K562 (cell line): ENCODE measurements around the gene SUMF1. TPM values are rescaled to one million over a fixed set of nuclear protein-coding genes. Genes with fewer than 3 reads are reported as not detected.
A peak's percentile ranks its signal among the peaks of the same experiment; 100 is the strongest.

Experiments used
- ATF7 ChIP-seq: fragments of 450-650 bp; IDR thresholded peaks from 2 replicates; pipeline ENCODE4 v1.7.1; 2014; ENCODE audit warnings: mild to moderate bottlenecking, moderate library complexity
- BRD9 ChIP-seq: fragments of 450-650 bp; IDR thresholded peaks from 2 replicates; pipeline ENCODE4 v1.6.1; 2018; ENCODE audit warnings: low read depth; ENCODE audit not compliant: partially characterized antibody
- CUX1 ChIP-seq: fragments of 200-800 bp; sonication (Bioruptor generic); IDR thresholded peaks from 2 replicates; pipeline ENCODE4 v1.6.1; 2016; ENCODE audit warnings: missing genetic modification characterization, missing compliant biosample characterization
- DPF2 ChIP-seq: fragments of 450-650 bp; IDR thresholded peaks from 2 replicates; pipeline ENCODE4 v1.6.1; 2016
- ELF4 ChIP-seq: fragments of 450-650 bp; formaldehyde crosslinking; IDR thresholded peaks from 2 replicates; pipeline ENCODE4 v1.4.0; 2022; ENCODE audit warnings: missing genetic modification characterization
- FOXA3 ChIP-seq, 2 experiments: fragments of 450-650 bp in 1 of 2; sonication (generic) in 1 of 2; formaldehyde crosslinking; IDR thresholded peaks in 1 of 2; conservative IDR thresholded peaks in 1 of 2; 2 replicates each; pipeline versions ENCODE4 v1.4.0 to v1.8.0; 2020 to 2022; ENCODE audit warnings: mild to moderate bottlenecking in 2 of 2, missing genetic modification reagents in 1 of 2
- HES1 ChIP-seq: fragments of 450-650 bp; IDR thresholded peaks from 2 replicates; pipeline ENCODE4 v1.6.1; 2016; ENCODE audit warnings: low read depth, mild to moderate bottlenecking, moderate library complexity
- MAZ ChIP-seq, 2 experiments: fragments of 450-650 bp in 1 of 2; sonication (generic) in 1 of 2; formaldehyde crosslinking; IDR thresholded peaks in 1 of 2; conservative IDR thresholded peaks in 1 of 2; 2 replicates each; pipeline versions ENCODE4 v1.4.0 to v1.5.0; 2020; ENCODE audit warnings: mild to moderate bottlenecking in 1 of 2, missing genetic modification reagents in 1 of 2
- MBD2 ChIP-seq: sonication (generic); IDR thresholded peaks from 2 replicates; pipeline ENCODE4 v1.6.1; 2016; ENCODE audit warnings: low read depth, borderline replicate concordance
- MED1 ChIP-seq: sonication (generic); formaldehyde crosslinking; IDR thresholded peaks from 2 replicates; pipeline ENCODE4 v1.8.1; 2023; ENCODE audit warnings: missing genetic modification reagents, borderline replicate concordance
- MEF2A ChIP-seq: IDR thresholded peaks from 2 replicates; pipeline ENCODE4 v1.6.1; 2011; ENCODE audit warnings: low read depth, mild to moderate bottlenecking, low read length, moderate library complexity; ENCODE audit not compliant: control insufficient read depth
- MNT ChIP-seq, 2 experiments: fragments of 450-650 bp; conservative IDR thresholded peaks; 2 replicates each; pipeline ENCODE4 v1.6.1; 2017; ENCODE audit warnings: mild to moderate bottlenecking in 2 of 2, moderate library complexity in 2 of 2
- PCBP1 ChIP-seq: fragments of 200-400 bp; formaldehyde crosslinking; IDR thresholded peaks from 2 replicates; pipeline ENCODE4 v1.6.1; 2018; ENCODE audit warnings: mild to moderate bottlenecking, low read depth, low read length; ENCODE audit not compliant: poor library complexity, severe bottlenecking
- RBM25 ChIP-seq: fragments of 200-400 bp; formaldehyde crosslinking; IDR thresholded peaks from 2 replicates; pipeline ENCODE4 v1.6.1; 2018; ENCODE audit warnings: low read length, low read depth, moderate library complexity; ENCODE audit not compliant: severe bottlenecking
- SMARCA4 ChIP-seq: fragments of 450-650 bp; IDR thresholded peaks from 2 replicates; pipeline ENCODE4 v1.6.1; 2016
- SOX6 ChIP-seq: fragments of 450-650 bp; IDR thresholded peaks from 2 replicates; pipeline ENCODE4 v1.6.1; 2014; ENCODE audit warnings: mild to moderate bottlenecking
- TCFL5 ChIP-seq: fragments of 250-450 bp; sonication (Bioruptor Pico); conservative IDR thresholded peaks from 2 replicates; pipeline ENCODE4 v1.6.1; 2021; ENCODE audit warnings: mild to moderate bottlenecking, moderate library complexity, matching md5 sums
- ZBTB7A ChIP-seq: IDR thresholded peaks from 2 replicates; pipeline ENCODE4 v1.6.1; 2011; ENCODE audit warnings: low read depth, mild to moderate bottlenecking, low read length, moderate library complexity, borderline replicate concordance; ENCODE audit not compliant: control insufficient read depth
- ZKSCAN1 ChIP-seq: fragments of 150-350 bp; IDR thresholded peaks from 2 replicates; pipeline ENCODE4 v1.6.1; 2016; ENCODE audit warnings: low read depth, low read length
- ZNF511 ChIP-seq: sonication (generic); formaldehyde crosslinking; IDR thresholded peaks from 2 replicates; pipeline ENCODE4 v1.8.0; 2022; ENCODE audit warnings: mild to moderate bottlenecking, missing genetic modification reagents
- polyA plus RNA-seq, 8 experiments: library from polyadenylated mRNA; depleted of rRNA in 4 of 8; stranded (reverse) in 5 of 8; unstranded in 3 of 8; fragments of >200 nt; fragmentation: Nextera tagmentation in 2 of 8; fragmentation: Illumina TruSeq in 1 of 8; extraction: Ambion mirVana in 2 of 8; extraction: Trizol in 1 of 8; gene quantifications; 2 replicates each; pipeline versions ENCODE4 v1.2.1 to v1.2.3, GENCODE V29; 2011 to 2014; ENCODE audit warnings: inconsistent platforms in 1 of 8, missing spikeins in 1 of 8
- total RNA-seq, 7 experiments: library from RNA; depleted of rRNA in 6 of 7; stranded (reverse); fragments of >200 nt in 6 of 7; fragmentation: Illumina TruSeq in 2 of 7; extraction: Trizol in 2 of 7; gene quantifications; 2 replicates each; pipeline versions ENCODE4 v1.2.1 to v1.2.3, GENCODE V29; 2011 to 2021; ENCODE audit warnings: low replicate concordance in 1 of 7

The SUMF1 gene
- total and polyA plus RNA-seq, 9 of the 15 experiments (the other 6 are each of a cell fraction or from before 2014, with no cell fraction given): 1.3 to 7.4 (median 4.2) TPM

- no peak for TF ChIP-seq ZKSCAN1
- peak; percentile 67; the same call in 1 of the 2 replicates for TF ChIP-seq ELF4 (CRISPR knock-in tag)
- TF ChIP-seq SMARCA4: peak; percentile 88
- peak; percentile 62 for TF ChIP-seq ATF7
- no peak for TF ChIP-seq RBM25
- 0 out of 4 replicates have a peak, but pooled peaks have one; percentile 12 to 31 for TF ChIP-seq MNT (conservative IDR thresholded peaks at IDR 0.05)
- TF ChIP-seq MED1 (CRISPR knock-in tag): no peak
- peak; percentile 78 for TF ChIP-seq SOX6
- no peak for TF ChIP-seq TCFL5 (CRISPR knock-in tag)
- TF ChIP-seq MBD2: no peak
- no peak for TF ChIP-seq BRD9
- TF ChIP-seq ZBTB7A: no peak
- no peak for TF ChIP-seq HES1
- TF ChIP-seq FOXA3 (CRISPR knock-in tag; conservative IDR thresholded peaks at IDR 0.05 in 1 of 2, IDR thresholded peaks at IDR 0.05 in 1 of 2): 0 out of 4 replicates have a peak, but pooled peaks of 1 of the 2 experiments have one; percentile 17
- 0 out of 2 replicates have a peak, but pooled peaks have one; percentile 10 for TF ChIP-seq MEF2A
- no peak for TF ChIP-seq PCBP1
- peak in 1 of 2 experiments; percentile 21; a peak in 1 of 4 replicates for TF ChIP-seq MAZ (CRISPR knock-in tag; conservative IDR thresholded peaks at IDR 0.05 in 1 of 2, IDR thresholded peaks at IDR 0.05 in 1 of 2)
- no peak for TF ChIP-seq ZNF511 (CRISPR knock-in tag)
- peak; percentile 84; the same call in 1 of the 2 replicates for TF ChIP-seq CUX1 (CRISPR knock-in tag)
- TF ChIP-seq DPF2: peak; percentile 90
Measured at GRCh38 chr3:4351164-4351855, 115.8 kb downstream of the SUMF1 start (continued).
